Ishikawa (cell line): ENCODE measurements around the gene EPHB1.

Experiments used
- CEBPB ChIP-seq: IDR thresholded peaks from 2 replicates; pipeline ENCODE4 v1.6.1; 2012
- CREB1 ChIP-seq: IDR thresholded peaks from 2 replicates; pipeline ENCODE4 v1.6.1; 2012; ENCODE audit warnings: low read depth
- EGR1 ChIP-seq: IDR thresholded peaks from 2 replicates; pipeline ENCODE4 v1.6.1; 2012
- EP300 ChIP-seq: IDR thresholded peaks from 2 replicates; pipeline ENCODE4 v1.6.1; 2012; ENCODE audit warnings: borderline replicate concordance
- FOXM1 ChIP-seq: IDR thresholded peaks from 2 replicates; pipeline ENCODE4 v1.6.1; 2012; ENCODE audit warnings: low read depth, borderline replicate concordance
- NFIC ChIP-seq: IDR thresholded peaks from 2 replicates; pipeline ENCODE4 v1.6.1; 2012
- RAD21 ChIP-seq: IDR thresholded peaks from 2 replicates; pipeline ENCODE4 v1.6.1; 2012; ENCODE audit warnings: low read depth
- TAF1 ChIP-seq: IDR thresholded peaks from 2 replicates; pipeline ENCODE4 v1.6.1; 2012; ENCODE audit warnings: low read depth, mild to moderate bottlenecking
- TCF12 ChIP-seq: IDR thresholded peaks from 2 replicates; pipeline ENCODE4 v1.6.1; 2012; ENCODE audit warnings: low read depth
- TEAD4 ChIP-seq: IDR thresholded peaks from 2 replicates; pipeline ENCODE4 v1.6.1; 2012
- YY1 ChIP-seq: IDR thresholded peaks from 2 replicates; pipeline ENCODE4 v1.6.1; 2012; ENCODE audit warnings: low read depth
- ZBTB7A ChIP-seq: IDR thresholded peaks from 2 replicates; pipeline ENCODE4 v1.6.1; 2012; ENCODE audit warnings: low read depth
- TF ChIP-seq, protein P1 (sequence below): IDR thresholded peaks from 2 replicates; pipeline ENCODE4 v1.6.1; 2012; ENCODE audit warnings: low read depth, mild to moderate bottlenecking
- TF ChIP-seq, protein P2 (sequence below): IDR thresholded peaks from 2 replicates; pipeline ENCODE4 v1.6.1; 2012
- TF ChIP-seq, protein P3 (sequence below): IDR thresholded peaks from 2 replicates; pipeline ENCODE4 v1.6.1; 2012

Gene EPHB1

DNA sequence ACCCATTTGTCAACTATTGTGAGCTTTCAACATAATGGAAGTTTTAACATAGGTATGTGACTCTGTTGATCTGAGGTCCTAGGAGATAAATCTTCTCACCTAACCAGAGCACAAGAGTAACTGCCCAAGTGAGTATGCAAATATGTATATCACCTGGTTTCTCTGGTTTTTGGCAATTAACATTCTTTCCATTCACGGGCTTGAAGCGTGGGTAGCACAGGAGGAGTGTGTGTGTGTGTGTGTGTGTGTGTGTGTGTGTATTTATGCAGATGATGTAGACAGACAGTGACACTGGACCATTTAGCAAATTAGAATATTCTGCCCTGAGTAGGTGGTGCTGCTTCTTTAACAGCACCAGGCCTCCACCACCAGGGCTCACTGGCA is 15.0 kb downstream of the EPHB1 start:
- no peak for TF ChIP-seq ZBTB7A
- TF ChIP-seq CEBPB, result no peak
- TF ChIP-seq EGR1, result no peak
- TF ChIP-seq YY1, result no peak
- no peak for TF ChIP-seq TCF12
- no peak for TF ChIP-seq TEAD4
- TF ChIP-seq, protein P1, sequence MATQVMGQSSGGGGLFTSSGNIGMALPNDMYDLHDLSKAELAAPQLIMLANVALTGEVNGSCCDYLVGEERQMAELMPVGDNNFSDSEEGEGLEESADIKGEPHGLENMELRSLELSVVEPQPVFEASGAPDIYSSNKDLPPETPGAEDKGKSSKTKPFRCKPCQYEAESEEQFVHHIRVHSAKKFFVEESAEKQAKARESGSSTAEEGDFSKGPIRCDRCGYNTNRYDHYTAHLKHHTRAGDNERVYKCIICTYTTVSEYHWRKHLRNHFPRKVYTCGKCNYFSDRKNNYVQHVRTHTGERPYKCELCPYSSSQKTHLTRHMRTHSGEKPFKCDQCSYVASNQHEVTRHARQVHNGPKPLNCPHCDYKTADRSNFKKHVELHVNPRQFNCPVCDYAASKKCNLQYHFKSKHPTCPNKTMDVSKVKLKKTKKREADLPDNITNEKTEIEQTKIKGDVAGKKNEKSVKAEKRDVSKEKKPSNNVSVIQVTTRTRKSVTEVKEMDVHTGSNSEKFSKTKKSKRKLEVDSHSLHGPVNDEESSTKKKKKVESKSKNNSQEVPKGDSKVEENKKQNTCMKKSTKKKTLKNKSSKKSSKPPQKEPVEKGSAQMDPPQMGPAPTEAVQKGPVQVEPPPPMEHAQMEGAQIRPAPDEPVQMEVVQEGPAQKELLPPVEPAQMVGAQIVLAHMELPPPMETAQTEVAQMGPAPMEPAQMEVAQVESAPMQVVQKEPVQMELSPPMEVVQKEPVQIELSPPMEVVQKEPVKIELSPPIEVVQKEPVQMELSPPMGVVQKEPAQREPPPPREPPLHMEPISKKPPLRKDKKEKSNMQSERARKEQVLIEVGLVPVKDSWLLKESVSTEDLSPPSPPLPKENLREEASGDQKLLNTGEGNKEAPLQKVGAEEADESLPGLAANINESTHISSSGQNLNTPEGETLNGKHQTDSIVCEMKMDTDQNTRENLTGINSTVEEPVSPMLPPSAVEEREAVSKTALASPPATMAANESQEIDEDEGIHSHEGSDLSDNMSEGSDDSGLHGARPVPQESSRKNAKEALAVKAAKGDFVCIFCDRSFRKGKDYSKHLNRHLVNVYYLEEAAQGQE, result no peak
- no peak for TF ChIP-seq NFIC
- TF ChIP-seq, protein P2, sequence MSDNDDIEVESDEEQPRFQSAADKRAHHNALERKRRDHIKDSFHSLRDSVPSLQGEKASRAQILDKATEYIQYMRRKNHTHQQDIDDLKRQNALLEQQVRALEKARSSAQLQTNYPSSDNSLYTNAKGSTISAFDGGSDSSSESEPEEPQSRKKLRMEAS, result no peak
- TF ChIP-seq, protein P3, sequence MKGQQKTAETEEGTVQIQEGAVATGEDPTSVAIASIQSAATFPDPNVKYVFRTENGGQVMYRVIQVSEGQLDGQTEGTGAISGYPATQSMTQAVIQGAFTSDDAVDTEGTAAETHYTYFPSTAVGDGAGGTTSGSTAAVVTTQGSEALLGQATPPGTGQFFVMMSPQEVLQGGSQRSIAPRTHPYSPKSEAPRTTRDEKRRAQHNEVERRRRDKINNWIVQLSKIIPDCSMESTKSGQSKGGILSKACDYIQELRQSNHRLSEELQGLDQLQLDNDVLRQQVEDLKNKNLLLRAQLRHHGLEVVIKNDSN, result no peak
- no peak for TF ChIP-seq FOXM1
- TF ChIP-seq RAD21, result no peak
- TF ChIP-seq TAF1, result no peak
- TF ChIP-seq EP300, result no peak
- TF ChIP-seq CREB1, result no peak

DNA sequence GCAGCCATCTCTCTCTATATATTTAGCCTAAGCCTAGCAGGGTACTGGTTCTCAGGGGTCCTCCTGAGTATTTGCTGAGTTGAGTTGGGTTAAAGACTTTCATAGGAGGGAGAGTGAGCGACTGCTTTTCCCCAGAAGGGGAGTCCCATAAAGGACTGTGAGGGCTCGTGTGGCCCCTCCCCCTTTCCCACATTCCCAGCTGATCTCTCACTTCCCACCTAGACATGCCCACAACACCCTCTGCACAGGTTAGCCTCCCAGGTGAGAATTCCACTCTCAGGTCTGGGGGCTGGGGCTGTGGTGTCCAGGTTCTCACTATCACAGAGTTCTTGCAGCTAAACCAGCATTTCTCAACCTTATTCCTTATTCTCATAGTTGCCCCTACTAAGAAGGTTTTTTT is 15.8 kb downstream of the EPHB1 start:
- no peak for TF ChIP-seq TAF1
- TF ChIP-seq YY1, result no peak
- TF ChIP-seq, protein P2, result no peak
- TF ChIP-seq TEAD4, result no peak
- TF ChIP-seq TCF12, result no peak
- no peak for TF ChIP-seq ZBTB7A
- TF ChIP-seq FOXM1, result no peak
- TF ChIP-seq EP300, result no peak
- TF ChIP-seq, protein P1, result no peak
- TF ChIP-seq RAD21, result no peak
- no peak for TF ChIP-seq EGR1
- TF ChIP-seq, protein P3, result no peak
- TF ChIP-seq CREB1, result no peak
- TF ChIP-seq NFIC, result no peak
- TF ChIP-seq CEBPB, result no peak

DNA sequence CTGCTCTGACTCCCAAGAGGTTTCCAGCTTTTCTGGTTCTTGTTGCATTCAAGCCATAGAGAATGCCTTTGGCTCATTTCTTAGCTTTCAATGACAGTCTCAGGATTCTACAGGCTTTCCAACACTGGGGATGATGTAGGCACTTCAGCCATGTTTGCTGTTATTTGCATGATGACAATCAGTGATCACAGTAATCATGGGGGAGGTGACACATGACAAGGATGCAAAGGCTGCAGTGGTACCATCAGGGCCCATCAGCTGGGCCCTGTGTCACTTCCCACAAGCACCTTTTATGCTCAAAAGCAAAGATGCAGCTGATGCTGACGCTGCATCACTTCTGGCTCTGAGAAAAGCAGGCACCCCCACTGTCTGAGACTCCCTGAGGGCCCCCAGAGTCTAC is 18.6 kb downstream of the EPHB1 start:
- TF ChIP-seq TAF1 (no peak), RAD21 (no peak), ZBTB7A (no peak), EGR1 (no peak), TEAD4 (no peak), CEBPB (no peak), TCF12 (no peak), EP300 (no peak), FOXM1 (no peak), CREB1 (no peak), YY1 (no peak), NFIC (no peak)
- TF ChIP-seq, protein P3, result no peak
- TF ChIP-seq, protein P1, result no peak
- TF ChIP-seq, protein P2, result no peak

DNA sequence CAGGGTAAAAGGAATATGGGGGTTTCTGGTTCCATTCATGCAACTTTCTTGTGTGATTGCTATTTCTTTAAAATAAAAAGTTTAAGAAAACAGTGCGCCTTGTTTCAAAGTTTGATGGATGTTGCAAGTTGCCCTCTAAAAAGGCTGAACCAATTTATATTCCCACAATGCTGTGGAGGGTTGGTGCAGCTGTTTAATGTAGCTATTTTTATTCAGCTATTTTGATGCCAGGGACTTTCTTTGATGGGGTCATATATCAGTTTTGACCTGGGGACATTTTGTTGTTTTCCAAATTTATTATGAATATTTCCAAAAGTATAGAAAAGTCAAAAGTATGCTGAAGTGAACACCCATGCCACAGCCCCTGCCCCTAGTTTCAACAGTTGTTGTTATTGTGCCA is 20.5 kb downstream of the EPHB1 start:
- TF ChIP-seq, protein P3, result no peak
- TF ChIP-seq YY1 (no peak), TCF12 (no peak), NFIC (no peak), FOXM1 (no peak), TEAD4 (no peak), ZBTB7A (no peak), RAD21 (no peak), EP300 (no peak), EGR1 (no peak), CREB1 (no peak), CEBPB (no peak)
- TF ChIP-seq, protein P2, result no peak
- TF ChIP-seq, protein P1, result no peak
